ENCODE data around the gene CASS4. TPM values are rescaled to one million over a fixed set of nuclear protein-coding genes. Genes with fewer than 3 reads are reported as not detected.

The CASS4 gene
- total RNA-seq, 1 donor from 2014 or later: 0.10 TPM

DNA sequence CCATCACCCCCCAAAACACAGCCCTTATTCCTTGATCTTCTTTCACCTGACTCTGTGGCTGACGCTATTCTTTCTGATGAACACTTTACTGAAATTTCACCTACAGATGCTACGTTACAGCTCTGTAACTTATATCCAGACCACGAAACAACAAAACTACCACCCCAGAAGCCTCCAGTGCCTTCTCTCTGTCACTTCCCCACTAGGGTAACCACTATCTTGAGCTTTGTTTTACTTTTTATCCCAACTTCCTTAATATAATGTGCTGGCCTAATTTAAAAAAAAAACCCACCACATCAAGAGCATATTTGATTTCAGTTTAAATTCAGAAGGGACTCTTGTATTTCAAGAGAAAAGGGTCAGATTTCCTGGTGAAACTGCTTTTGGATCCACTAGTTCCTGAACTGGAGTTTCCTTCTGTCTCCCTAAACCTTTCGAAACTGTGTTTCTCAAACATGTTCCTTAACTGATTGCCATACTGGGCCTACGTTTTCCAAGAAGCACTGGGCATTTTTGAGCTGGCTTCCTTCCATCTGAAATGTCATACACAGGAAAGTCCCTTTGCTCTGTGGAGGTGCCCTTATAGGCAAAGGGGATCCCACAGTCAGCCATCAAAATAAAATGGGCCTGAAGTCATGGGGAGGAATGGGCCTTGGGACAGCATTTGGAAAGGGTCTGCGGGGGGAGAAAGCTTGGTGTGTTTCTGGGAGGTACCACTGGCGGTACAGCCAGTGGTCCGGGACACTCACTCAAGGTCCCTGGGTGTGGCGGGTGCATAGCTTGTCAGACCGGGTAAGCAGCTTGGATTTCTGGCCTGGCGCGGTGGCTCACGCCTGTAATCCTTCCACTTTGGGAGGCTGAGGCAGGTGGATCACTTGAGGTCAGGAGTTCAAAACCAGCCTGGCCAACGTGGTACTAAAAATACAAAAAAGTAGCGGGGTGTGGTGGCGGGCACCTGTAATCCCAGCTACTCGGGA lies 30.6 kb downstream of the CASS4 start:
- Mint-ChIP-seq H3K36me3 (ENCODE audit: low read depth) (no peaks in the 10 kb centered on the region), H3K4me3 (ENCODE audit: unreplicated experiment) (no peak overlapping the region), H3K9me3 (ENCODE audit: low read depth) (no peaks in the 10 kb centered on the region), H3K27me3 (ENCODE audit: low read depth) (no peaks in the 10 kb centered on the region), H3K4me1 (ENCODE audit: low read depth) (peaks cover 53% of the 10 kb centered on the region), H3K27ac (ENCODE audit: unreplicated experiment) (peak overlapping the region; percentile 15)
- TF ChIP-seq, protein P1, sequence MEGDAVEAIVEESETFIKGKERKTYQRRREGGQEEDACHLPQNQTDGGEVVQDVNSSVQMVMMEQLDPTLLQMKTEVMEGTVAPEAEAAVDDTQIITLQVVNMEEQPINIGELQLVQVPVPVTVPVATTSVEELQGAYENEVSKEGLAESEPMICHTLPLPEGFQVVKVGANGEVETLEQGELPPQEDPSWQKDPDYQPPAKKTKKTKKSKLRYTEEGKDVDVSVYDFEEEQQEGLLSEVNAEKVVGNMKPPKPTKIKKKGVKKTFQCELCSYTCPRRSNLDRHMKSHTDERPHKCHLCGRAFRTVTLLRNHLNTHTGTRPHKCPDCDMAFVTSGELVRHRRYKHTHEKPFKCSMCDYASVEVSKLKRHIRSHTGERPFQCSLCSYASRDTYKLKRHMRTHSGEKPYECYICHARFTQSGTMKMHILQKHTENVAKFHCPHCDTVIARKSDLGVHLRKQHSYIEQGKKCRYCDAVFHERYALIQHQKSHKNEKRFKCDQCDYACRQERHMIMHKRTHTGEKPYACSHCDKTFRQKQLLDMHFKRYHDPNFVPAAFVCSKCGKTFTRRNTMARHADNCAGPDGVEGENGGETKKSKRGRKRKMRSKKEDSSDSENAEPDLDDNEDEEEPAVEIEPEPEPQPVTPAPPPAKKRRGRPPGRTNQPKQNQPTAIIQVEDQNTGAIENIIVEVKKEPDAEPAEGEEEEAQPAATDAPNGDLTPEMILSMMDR (IDR thresholded peaks at IDR 0.05): no peak
- DNase-seq (ENCODE audit: low spot score): no peak

DNA sequence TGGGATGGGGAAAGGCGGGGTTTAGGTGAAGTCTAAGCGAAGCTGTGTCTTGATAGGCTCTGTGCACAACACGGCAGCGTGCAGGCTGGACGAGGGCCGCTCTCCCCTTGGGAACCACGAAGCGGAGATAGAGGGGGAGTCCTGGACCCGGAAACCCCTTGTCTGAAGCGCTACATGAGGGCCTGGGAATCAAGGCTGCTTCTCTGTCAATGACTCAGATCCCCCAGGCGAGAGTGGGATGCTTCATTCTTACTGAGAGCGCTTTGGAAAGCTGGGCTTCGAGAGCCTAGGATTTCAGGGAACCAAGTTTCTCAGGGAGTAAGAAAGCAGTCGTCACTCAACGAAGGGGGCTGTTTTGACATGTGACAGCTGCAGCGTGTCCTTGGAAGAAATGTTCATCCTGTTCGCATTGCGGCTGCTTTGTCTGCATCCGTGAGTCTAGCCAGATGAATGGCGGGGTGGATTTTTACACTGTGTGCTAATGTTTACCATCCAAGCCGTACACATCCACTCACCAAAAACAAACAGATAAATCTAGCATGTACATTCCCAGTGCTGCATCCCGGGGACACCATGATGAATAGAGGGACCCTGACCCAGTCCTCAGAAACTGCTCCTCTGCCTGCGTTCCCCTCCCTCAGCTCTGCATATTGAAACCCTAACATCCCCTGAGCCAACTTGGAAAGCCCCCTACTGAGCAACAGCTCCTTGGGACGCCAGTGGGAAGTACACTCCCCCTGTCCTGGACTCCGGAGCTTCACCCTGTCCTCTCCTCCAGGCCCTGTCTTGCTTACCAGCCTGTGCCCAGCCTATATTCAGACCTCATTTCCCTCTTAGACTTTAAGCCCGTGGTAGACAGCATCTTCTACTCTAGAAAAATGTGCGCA lies 31.8 kb downstream of the CASS4 start:
- Mint-ChIP-seq H3K4me1 (ENCODE audit: low read depth) (peaks cover 44% of the 10 kb centered on the region), H3K27me3 (ENCODE audit: low read depth) (no peaks in the 10 kb centered on the region), H3K27ac (ENCODE audit: unreplicated experiment) (no peak overlapping the region), H3K9me3 (ENCODE audit: low read depth) (no peaks in the 10 kb centered on the region), H3K4me3 (ENCODE audit: unreplicated experiment) (no peak overlapping the region), H3K36me3 (ENCODE audit: low read depth) (no peaks in the 10 kb centered on the region)
- no peak for DNase-seq (ENCODE audit: low spot score)
- TF ChIP-seq, protein P1 (IDR thresholded peaks at IDR 0.05): no peak

DNA sequence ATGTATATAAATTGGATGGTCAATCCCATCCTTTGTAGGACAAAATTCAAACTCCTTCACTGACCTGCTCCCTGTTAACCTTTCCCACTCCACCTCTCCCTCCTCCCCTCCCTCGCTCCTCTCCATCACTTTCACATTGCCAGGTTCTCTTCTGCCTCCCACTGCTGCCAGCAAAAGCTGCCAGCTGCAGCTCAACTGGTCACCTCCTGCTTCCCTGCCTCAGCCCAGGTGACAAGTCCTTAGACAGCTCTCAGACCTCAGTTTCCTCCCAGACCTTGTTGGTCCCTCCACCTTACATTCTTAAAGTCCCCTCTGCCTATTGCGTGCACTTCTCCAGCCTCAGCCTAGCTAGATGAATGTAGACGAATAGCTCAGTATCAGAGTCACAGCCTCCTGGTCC lies 33.1 kb downstream of the CASS4 start:
- Mint-ChIP-seq H3K9me3 (ENCODE audit: low read depth) (no peaks in the 10 kb centered on the region), H3K27ac (ENCODE audit: unreplicated experiment) (no peak overlapping the region), H3K36me3 (ENCODE audit: low read depth) (no peaks in the 10 kb centered on the region), H3K4me3 (ENCODE audit: unreplicated experiment) (no peak overlapping the region), H3K4me1 (ENCODE audit: low read depth) (peaks cover 33% of the 10 kb centered on the region), H3K27me3 (ENCODE audit: low read depth) (no peaks in the 10 kb centered on the region)
- no peak for DNase-seq (ENCODE audit: low spot score)
- TF ChIP-seq, protein P1 (IDR thresholded peaks at IDR 0.05): no peak

DNA sequence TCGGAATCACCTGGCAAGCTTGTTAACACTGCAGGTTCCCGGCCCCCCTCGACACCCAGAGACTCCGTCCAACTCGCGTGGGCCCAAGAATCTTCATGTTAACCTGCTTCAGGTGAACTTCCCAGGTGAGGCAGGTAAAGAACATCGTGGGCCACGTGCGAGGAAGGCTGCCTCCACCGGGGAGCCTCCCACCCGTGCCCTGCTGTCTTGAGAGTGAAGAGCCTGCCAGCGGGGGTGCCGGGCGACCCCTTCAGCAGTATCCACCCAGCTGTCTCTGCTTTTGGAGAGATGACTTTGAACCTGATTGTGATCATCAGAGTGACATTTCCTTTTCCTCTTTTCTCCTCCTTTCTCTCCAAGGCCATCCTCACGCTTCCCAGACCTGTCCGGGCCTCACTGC lies 33.5 kb downstream of the CASS4 start:
- Mint-ChIP-seq H3K27me3 (ENCODE audit: low read depth) (no peaks in the 10 kb centered on the region), H3K27ac (ENCODE audit: unreplicated experiment) (no peak overlapping the region), H3K4me1 (ENCODE audit: low read depth) (peaks cover 29% of the 10 kb centered on the region), H3K36me3 (ENCODE audit: low read depth) (no peaks in the 10 kb centered on the region), H3K4me3 (ENCODE audit: unreplicated experiment) (no peak overlapping the region), H3K9me3 (ENCODE audit: low read depth) (no peaks in the 10 kb centered on the region)
- TF ChIP-seq, protein P1 (IDR thresholded peaks at IDR 0.05): no peak
- DNase-seq (ENCODE audit: low spot score): no peak

DNA sequence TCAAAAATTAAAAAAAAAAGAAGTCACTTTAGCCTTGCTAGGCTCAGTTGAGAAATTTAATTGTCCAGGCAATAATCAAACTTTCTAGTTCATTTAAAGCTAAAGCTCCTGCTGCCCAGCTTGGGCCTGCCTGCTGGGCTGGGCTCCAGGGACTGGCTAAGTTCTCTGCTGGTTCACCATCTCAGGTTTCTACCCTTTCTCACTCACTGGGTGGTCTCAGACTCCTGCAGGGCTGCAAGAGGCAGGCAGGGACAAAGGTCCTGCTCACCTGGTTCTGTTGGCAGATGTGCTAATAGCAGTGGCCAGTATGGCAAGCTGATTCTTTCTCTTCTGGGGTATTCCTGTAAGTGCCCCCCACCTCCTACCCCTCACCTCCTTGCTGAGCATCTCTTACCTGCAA lies 35.2 kb downstream of the CASS4 start:
- TF ChIP-seq, protein P1 (IDR thresholded peaks at IDR 0.05): no peak
- H3K9me3 Mint-ChIP-seq (ENCODE audit: low read depth): no peaks in the 10 kb centered on the region
- DNase-seq (ENCODE audit: low spot score): no peak
- H3K27me3 Mint-ChIP-seq (ENCODE audit: low read depth): no peaks in the 10 kb centered on the region
- no peaks in the 10 kb centered on the region for H3K36me3 Mint-ChIP-seq (ENCODE audit: low read depth)
- no peak overlapping the region for H3K4me3 Mint-ChIP-seq (ENCODE audit: unreplicated experiment)
- H3K4me1 Mint-ChIP-seq (ENCODE audit: low read depth): peaks cover 19% of the 10 kb centered on the region
- no peak overlapping the region for H3K27ac Mint-ChIP-seq (ENCODE audit: unreplicated experiment)
